ENCODE data around the gene EIF2B1. TPM values are rescaled to one million over a fixed set of nuclear protein-coding genes. Genes with fewer than 3 reads are reported as not detected.

The EIF2B1 gene
- polyA plus RNA-seq, 3 donors = 55.7 to 73.4 (median 69.3) TPM

- H3K27ac Mint-ChIP-seq = no peak overlapping the region
These were observed 10.4 kb upstream of the EIF2B1 start for GRCh38 chr12:123643911-123644310.

GRCh38 chr12:123634142-123634561 lies 666 bp upstream of the EIF2B1 start:
- peak overlapping the region; percentile 65 to 98 (median 97) for H3K4me3 ChIP-seq (replicated peaks in 1 of 3; ENCODE audit: low read depth in 2 of 3, low read length in 3 of 3)
- H3K27me3 Mint-ChIP-seq (ENCODE audit: low read depth in 3 of 3) = no peaks in the 10 kb centered on the region
- peak overlapping the region; percentile 95 for H2AFZ ChIP-seq (ENCODE audit: insufficient read depth, low read depth, low read length, poor library complexity, severe bottlenecking)
- peaks cover 13 to 24% of the 10 kb centered on the region in 2 donors for H3K4me1 ChIP-seq (ENCODE audit: control insufficient read depth in 1 of 2, insufficient read depth in 2 of 2, low read length in 2 of 2)
- intact Hi-C loops (cut with micrococcal nuclease) = no loop called here
- peak overlapping the region; percentile 92 for H3K9ac ChIP-seq (ENCODE audit: insufficient read depth, low read length, poor library complexity, severe bottlenecking)
- H3K36me3 Mint-ChIP-seq = peaks cover 21 to 32% of the 10 kb centered on the region in 2 donors
- H3K9me3 ChIP-seq (replicated peaks in 1 of 2; ENCODE audit: control insufficient read depth in 1 of 2, insufficient read depth in 1 of 2, low read length in 2 of 2) = no peaks in the 10 kb centered on the region
- H3K36me3 ChIP-seq (replicated peaks in 1 of 2; ENCODE audit: control insufficient read depth in 1 of 2, insufficient read depth in 2 of 2, low read length in 2 of 2) = peaks cover 21 to 28% of the 10 kb centered on the region in 2 donors
- H3K4me2 ChIP-seq (replicated peaks; ENCODE audit: extremely low read depth, low read length, poor library complexity, severe bottlenecking) = peak overlapping the region; percentile 92
- H3K4me1 Mint-ChIP-seq = peaks cover 15% of the 10 kb centered on the region
- TF ChIP-seq CTCF (IDR thresholded peaks at IDR 0.05) = no peak
- H3K79me2 ChIP-seq (ENCODE audit: insufficient read depth, low read length) = peaks cover 42% of the 10 kb centered on the region
- no peaks in the 10 kb centered on the region for H4K20me1 ChIP-seq (ENCODE audit: insufficient read depth, low read length)
- WGBS (ENCODE audit: insufficient coverage) = 26% methylated on average over 9 of the region's 19 CpGs
- no peak for DNase-seq
- no peaks in the 10 kb centered on the region for H3K27me3 ChIP-seq (ENCODE audit: control insufficient read depth in 2 of 2, insufficient read depth in 2 of 2, low read length in 2 of 2)
- no peaks in the 10 kb centered on the region for H3K9me3 Mint-ChIP-seq
- H3K4me3 Mint-ChIP-seq = peak overlapping the region; percentile 85 to 95
- H3K27ac Mint-ChIP-seq = peak overlapping the region; percentile 92 to 96 (median 94)
- H3K27ac ChIP-seq (ENCODE audit: low read depth in 1 of 2, low read length in 2 of 2) = peak overlapping the region; percentile 45 to 97

More at GRCh38 chr12:123643911-123644310, 10.4 kb upstream of the EIF2B1 start:
- no peak for DNase-seq
- H3K36me3 ChIP-seq (replicated peaks in 1 of 2; ENCODE audit: control insufficient read depth in 1 of 2, insufficient read depth in 2 of 2, low read length in 2 of 2) = peaks cover 31 to 80% of the 10 kb centered on the region in 2 donors
- H3K9ac ChIP-seq (ENCODE audit: insufficient read depth, low read length, poor library complexity, severe bottlenecking) = no peak overlapping the region
- H2AFZ ChIP-seq (ENCODE audit: insufficient read depth, low read depth, low read length, poor library complexity, severe bottlenecking) = no peak overlapping the region
- peaks cover 40 to 70% of the 10 kb centered on the region in 2 donors for H3K36me3 Mint-ChIP-seq
- no peaks in the 10 kb centered on the region for H4K20me1 ChIP-seq (ENCODE audit: insufficient read depth, low read length)
- no peaks in the 10 kb centered on the region for H3K9me3 Mint-ChIP-seq
- 100% methylated on average over 2 of the region's 7 CpGs for WGBS (ENCODE audit: insufficient coverage)
- H3K4me1 ChIP-seq (ENCODE audit: control insufficient read depth in 1 of 2, insufficient read depth in 2 of 2, low read length in 2 of 2) = no peaks in the 10 kb centered on the region
- no peaks in the 10 kb centered on the region for H3K79me2 ChIP-seq (ENCODE audit: insufficient read depth, low read length)
- no peak overlapping the region for H3K27ac ChIP-seq (ENCODE audit: low read depth in 1 of 2, low read length in 2 of 2)
- intact Hi-C loops (cut with micrococcal nuclease) = no loop called here
- H3K4me2 ChIP-seq (replicated peaks; ENCODE audit: extremely low read depth, low read length, poor library complexity, severe bottlenecking) = no peak overlapping the region
- no peaks in the 10 kb centered on the region for H3K9me3 ChIP-seq (replicated peaks in 1 of 2; ENCODE audit: control insufficient read depth in 1 of 2, insufficient read depth in 1 of 2, low read length in 2 of 2)
- peaks cover 0 to 2% (median 0%) of the 10 kb centered on the region in 3 donors for H3K27me3 Mint-ChIP-seq (ENCODE audit: low read depth in 3 of 3)
- no peak overlapping the region for H3K4me3 ChIP-seq (replicated peaks in 1 of 3; ENCODE audit: low read depth in 2 of 3, low read length in 3 of 3)
- no peaks in the 10 kb centered on the region for H3K27me3 ChIP-seq (ENCODE audit: control insufficient read depth in 2 of 2, insufficient read depth in 2 of 2, low read length in 2 of 2)
- H3K4me3 Mint-ChIP-seq = no peak overlapping the region
- no peaks in the 10 kb centered on the region for H3K4me1 Mint-ChIP-seq
- no peak for TF ChIP-seq CTCF (IDR thresholded peaks at IDR 0.05)
